GM19372 (cell line): ENCODE measurements around the gene GRIFIN.

ENCODE experiments used
- ATAC-seq: cut with Tn5 transposase; IDR thresholded peaks from one replicate; pipeline ENCODE4 v1.9.1; 2021; ENCODE audit warnings: mild to moderate bottlenecking, low read depth, moderate library complexity; ENCODE audit not compliant: unreplicated experiment

Gene GRIFIN

GRCh38 chr7:2499719-2500430, 23.7 kb upstream of the GRIFIN start:
- no peak for ATAC-seq

DNA sequence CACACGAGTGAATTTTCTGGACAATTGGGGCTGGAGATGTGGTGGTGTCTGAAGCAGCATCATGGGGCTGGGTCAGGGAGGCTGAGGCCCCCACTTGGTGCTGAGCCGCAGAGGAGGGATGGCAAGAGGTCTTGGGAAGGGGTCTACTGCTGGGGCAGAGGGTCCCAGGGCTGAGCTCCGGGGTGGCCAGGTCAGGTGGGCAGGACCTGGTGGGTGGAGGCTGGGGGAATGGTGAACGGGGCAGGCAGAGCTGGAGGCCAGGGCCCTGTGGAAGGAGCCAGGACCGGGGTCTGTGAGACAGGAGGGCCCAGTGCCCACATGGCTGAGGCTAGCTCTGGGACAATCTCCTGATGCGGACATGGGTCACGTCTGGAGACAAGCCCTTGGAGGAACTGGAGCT, 23.0 kb upstream of the GRIFIN start:
- ATAC-seq, result no peak

DNA sequence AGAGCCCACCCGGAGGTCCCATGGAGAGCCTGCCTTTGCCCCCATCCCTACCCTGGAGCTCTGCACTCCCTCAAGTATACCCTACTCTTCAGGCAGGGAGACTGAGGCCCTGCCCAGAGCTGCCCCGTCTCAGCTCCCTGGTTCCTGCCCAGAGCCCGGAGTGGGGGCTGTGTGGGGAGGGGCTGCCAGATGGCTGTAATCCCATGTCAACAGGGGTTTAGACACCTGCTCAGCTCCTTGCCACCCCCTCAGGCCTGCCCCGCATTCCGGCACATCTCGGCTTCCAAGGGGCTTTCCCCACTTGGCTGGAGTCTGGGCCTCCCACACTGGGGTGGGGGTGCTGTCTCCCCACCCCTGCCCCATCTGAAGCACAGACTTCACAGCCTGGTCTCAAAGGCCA, 22.5 kb upstream of the GRIFIN start:
- no peak for ATAC-seq

DNA sequence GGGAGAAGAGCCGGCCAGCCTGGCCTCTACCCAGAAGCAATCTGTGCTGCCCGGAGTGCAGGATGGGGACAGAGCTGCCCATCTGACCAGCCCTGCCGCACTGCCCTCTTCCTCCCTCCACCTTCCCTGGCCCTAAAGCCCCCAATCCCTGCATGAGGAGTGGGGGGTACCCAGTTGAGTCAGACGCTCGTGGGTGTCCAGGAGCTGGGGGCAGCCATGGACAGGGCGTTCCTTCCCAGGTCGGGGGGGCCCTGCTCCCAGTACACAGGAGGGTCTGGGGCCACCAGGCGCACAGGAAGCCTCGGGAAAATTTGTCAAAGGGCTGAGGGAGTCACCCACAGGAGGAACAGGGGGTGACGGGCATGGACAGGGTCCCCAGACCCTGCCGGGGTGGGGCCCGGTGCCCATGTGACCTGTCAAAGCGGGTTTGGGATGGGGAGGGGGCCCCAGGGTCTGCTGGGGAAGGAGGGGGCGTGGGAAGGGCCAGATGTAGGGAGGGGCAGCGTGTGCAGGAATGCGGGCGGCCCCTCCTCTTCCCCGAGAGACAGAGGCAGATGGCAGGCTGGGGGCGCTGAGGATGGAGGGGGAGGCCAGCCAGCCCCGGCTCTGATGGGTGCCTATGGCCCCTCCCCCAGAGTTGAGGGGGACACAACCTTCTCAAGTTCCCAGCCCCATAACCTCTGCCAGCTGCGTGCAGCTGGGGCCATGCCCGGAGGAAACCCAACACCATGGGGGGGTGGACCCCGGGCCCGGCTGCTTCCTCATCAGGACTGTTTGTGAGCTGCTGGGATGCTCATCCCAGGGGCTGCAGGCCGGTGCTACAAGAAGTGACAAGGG, 21.5 kb upstream of the GRIFIN start:
- ATAC-seq, result no peak

DNA sequence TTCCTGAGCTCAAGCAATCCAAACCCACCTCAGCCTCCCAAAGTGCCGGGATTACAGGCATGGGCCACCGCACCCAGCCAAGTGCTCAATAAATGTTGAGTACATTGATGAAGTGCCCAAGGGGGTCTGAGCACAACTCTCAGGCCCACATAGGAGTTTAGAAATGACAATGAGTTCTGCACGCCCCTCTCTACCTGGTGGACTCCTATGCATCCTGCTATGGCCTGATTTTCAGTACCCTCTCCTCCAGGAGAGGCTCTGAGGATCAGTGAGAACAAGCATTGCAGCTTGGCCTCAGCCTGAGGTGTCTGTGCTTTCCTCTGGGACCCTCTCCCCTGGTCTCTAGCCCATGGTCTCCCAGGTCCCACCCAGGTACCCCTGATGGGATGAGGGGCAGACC, 20.9 kb upstream of the GRIFIN start:
- no peak for ATAC-seq

DNA sequence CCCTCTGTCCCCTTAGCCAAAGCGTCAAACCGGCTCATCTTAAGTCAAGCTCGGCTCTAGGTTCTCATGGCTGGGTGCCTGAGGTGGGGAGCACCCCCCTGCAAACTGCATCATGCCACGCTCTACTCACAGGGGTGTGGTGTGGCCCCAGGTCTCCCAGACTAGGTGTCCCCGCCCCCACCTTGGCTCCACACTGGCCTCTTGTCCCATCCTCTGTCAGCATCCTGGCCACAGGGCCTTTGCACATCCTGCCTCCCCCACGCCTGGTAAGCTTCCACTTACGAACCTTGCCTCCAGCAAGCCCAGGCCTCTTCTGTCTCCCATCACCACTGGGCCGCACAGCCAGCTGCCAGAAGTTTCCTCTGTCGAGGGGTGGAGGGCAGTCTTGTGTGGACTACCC, 20.2 kb upstream of the GRIFIN start:
- no peak for ATAC-seq

GRCh38 chr7:2495418-2496299, 19.5 kb upstream of the GRIFIN start:
- no peak for ATAC-seq

DNA sequence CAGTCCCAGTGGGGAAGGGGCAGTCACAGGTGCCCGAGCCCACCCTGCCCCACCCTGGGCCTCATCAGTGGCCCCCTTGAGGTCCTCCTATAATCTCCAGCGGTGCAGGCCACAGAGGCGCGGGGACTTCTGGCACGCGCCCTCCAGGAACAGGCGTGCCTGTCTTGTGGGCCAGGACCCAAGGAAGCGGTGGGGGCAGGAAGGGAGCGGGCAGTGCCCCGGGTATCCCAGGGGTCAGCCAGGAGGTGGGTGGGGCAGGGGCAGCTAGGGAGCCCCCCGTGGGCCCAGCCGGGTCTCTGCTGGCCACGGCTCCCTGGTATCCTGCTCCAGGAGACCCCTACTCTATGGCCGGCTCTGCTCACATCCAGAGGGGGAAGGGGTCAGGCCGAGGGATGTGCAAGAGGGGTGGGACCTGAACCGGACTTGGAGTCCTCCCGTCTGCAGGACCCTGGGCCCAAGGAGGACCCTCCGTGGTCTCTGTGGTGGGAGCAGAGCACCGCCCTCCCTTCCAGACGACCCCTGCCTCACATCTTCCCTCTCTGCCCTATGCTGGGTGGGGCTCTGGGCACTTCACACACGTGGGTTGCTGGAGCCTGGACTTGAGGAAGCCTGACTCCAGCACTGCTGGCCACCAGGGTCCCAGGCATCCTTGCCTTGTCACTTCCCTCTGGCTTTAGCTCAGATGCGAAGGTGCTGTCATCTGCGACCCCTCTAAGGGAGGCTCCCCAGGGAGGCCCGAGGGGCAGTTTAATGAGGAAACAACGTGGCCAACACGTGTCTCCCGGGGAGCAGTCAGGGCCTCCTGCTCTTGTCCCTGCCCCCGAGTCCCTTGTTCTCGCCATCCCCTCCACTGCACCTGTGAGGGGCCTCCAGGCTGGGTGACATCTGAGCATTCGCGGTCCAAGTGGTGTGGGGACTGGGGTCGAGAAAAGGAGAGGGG, 18.3 kb upstream of the GRIFIN start:
- no peak for ATAC-seq

GRCh38 chr7:2493205-2494164, 17.3 kb upstream of the GRIFIN start:
- no peak for ATAC-seq

- no peak for ATAC-seq
Observed at GRCh38 chr7:2492038-2492437, 15.8 kb upstream of the GRIFIN start.

- no peak for ATAC-seq
Observed at GRCh38 chr7:2490181-2490651, 14.0 kb upstream of the GRIFIN start.

GRCh38 chr7:2488681-2489080, 12.5 kb upstream of the GRIFIN start:
- no peak for ATAC-seq

DNA sequence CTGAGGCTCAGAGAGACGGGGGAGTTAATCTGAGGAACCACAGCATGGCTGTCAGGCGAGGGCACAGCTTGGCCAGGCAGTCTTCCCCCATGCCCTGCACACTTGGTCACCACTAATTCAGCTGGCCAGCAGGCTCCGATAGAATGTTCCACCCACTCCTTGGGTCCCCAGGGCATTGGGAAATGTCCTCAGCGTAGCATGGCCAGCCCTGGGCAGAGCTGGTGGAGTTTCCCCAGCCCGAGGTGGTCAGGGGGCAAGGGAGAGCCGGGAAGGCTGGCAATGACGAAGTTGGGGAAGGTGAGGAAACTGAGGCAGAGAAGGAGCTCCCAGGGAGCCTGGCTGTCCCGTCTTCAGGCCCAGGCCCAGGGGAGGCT, 12.1 kb upstream of the GRIFIN start:
- no peak for ATAC-seq

DNA sequence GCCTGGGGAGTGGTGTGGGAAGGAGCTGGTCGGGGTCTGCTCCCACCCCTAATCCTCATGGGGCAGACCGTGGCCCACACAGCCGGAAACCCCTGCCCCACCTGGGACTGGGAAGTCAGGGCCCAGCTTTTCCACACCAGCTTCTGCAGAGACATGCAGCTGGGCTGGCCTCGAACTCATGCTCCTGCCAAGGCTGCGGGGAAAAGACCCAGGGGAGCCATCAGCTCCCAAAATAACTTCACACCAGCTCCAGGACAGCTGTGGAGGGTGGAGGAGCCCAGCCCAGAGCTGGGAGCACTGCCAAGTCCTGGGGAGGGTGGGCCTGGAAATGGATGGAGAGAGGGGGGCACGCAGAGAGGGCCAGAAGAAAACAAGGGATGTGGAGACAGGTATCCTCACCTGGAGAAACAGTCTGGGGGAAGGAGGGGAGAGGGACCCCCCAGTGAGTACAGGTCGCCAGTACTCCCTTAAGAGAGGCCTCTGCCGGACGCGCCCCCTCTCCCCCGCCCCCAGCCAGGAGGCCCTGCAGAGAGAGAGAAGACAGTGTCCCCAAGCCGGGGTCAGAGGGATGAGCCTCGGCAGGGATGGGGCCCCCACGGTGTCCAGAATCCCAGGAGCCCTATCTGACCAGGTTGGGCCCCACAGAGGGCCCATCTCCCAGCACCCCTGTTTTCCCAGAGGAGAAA, 11.5 kb upstream of the GRIFIN start:
- no peak for ATAC-seq

DNA sequence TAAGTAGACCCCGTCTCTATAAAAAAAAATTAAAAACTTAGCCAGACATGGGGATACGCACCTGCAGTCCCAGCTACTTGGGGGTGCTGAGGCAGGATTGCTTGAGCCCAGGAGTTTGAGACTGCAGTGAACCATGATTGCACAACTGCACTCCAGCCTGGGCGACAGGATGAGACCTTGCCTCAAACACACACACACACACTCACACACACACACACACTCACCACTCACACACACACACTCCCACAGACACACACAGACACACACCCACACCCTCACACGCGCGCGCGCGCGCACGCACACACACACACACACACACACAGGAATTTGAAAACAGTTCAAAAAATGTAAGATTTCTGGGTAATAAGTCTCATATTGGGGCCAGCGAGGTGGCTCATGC, 8.7 kb upstream of the GRIFIN start:
- no peak for ATAC-seq

- no peak for ATAC-seq
Observed at GRCh38 chr7:2483494-2483893, 7.3 kb upstream of the GRIFIN start.

- no peak for ATAC-seq
Observed at GRCh38 chr7:2482725-2483451, 6.7 kb upstream of the GRIFIN start.

- ATAC-seq, result no peak
Observed at GRCh38 chr7:2481195-2481594, 5.0 kb upstream of the GRIFIN start.
